Measurements from ENCODE around the gene RNU4-1.

GRCh38 chr12:120260607-120261006, 32.4 kb downstream of the RNU4-1 start:
- no peak for TF ChIP-seq CTCF (IDR thresholded peaks at IDR 0.05; ENCODE audit: extremely low read depth in 1 of 2, insufficient read depth in 1 of 2, low read depth in 1 of 2, low read length in 2 of 2)
- TF ChIP-seq POLR2A (IDR thresholded peaks at IDR 0.05; ENCODE audit: low read depth, low read length) = no peak
- no peak for TF ChIP-seq EZH2 (IDR thresholded peaks at IDR 0.05; ENCODE audit: borderline replicate concordance, low read depth, low read length, severe bottlenecking)
- TF ChIP-seq POLR2AphosphoS5 (IDR thresholded peaks at IDR 0.05; ENCODE audit: insufficient read depth, low read depth, low read length) = no peak
- TF ChIP-seq JUN (IDR thresholded peaks at IDR 0.05; ENCODE audit: borderline replicate concordance, insufficient read depth, insufficient read length, low read depth) = no peak
- TF ChIP-seq MYC (IDR thresholded peaks at IDR 0.05; ENCODE audit: low read depth, low read length) = no peak
- TF ChIP-seq, protein P1, sequence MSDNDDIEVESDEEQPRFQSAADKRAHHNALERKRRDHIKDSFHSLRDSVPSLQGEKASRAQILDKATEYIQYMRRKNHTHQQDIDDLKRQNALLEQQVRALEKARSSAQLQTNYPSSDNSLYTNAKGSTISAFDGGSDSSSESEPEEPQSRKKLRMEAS (IDR thresholded peaks at IDR 0.05; ENCODE audit: insufficient read depth, insufficient read length) = no peak
- TF ChIP-seq GATA2 (IDR thresholded peaks at IDR 0.05; ENCODE audit: insufficient read depth, insufficient read length, low read depth, low read length) = no peak
